ENCODE measurements around the gene PSMG3. TPM values are rescaled to one million over a fixed set of nuclear protein-coding genes. Genes with fewer than 3 reads are reported as not detected.
A peak's percentile ranks its signal among the peaks of the same experiment; 100 is the strongest.

The PSMG3 gene
- total RNA-seq, 1 experiment from 2014 or later = 63.0 TPM

GRCh38 chr7:1554333-1555045 lies 15.3 kb downstream of the PSMG3 start:
- H4K5ac ChIP-seq (ENCODE audit: insufficient read length, low read depth, low read length) = no peak overlapping the region
- no peak for TF ChIP-seq CTCF (conservative IDR thresholded peaks at IDR 0.05)
- no peak overlapping the region for H3K18ac ChIP-seq (ENCODE audit: insufficient read length, low read depth, low read length)
- Mint-ChIP-seq H3K27ac (peak overlapping the region in 1 of 3 experiments; percentile 76; a peak in 1 of 7 replicates), H3K36me3 (ENCODE audit: insufficient read depth in 1 of 3, low read depth in 3 of 3) (no peaks in the 10 kb centered on the region), H3K9me3 (no peaks in the 10 kb centered on the region), H3K4me3 (no peak overlapping the region), H3K4me1 (peaks cover 3 to 18% of the 10 kb centered on the region in 2 experiments), H3K27me3 (ENCODE audit: low read depth) (no peaks in the 10 kb centered on the region; the same call in 1 of the 2 replicates)
- H3K23me2 ChIP-seq (ENCODE audit: insufficient read length, low read depth, low read length, poor library complexity, severe bottlenecking) = no peaks in the 10 kb centered on the region
- H3K9me3 ChIP-seq (ENCODE audit: control insufficient read depth, low read depth, low read length) = no peaks in the 10 kb centered on the region
- no peaks in the 10 kb centered on the region for H3K79me2 ChIP-seq (ENCODE audit: insufficient read depth, low read length)
- H3K4ac ChIP-seq (ENCODE audit: low read depth, low read length) = no peak overlapping the region
- H3K27ac ChIP-seq (ENCODE audit: insufficient read length, low read depth, low read length) = no peak overlapping the region
- no peaks in the 10 kb centered on the region for H3K79me1 ChIP-seq (ENCODE audit: insufficient read depth, low read depth, low read length, poor library complexity, severe bottlenecking)
- no peak overlapping the region for H2BK120ac ChIP-seq (ENCODE audit: low read depth, low read length, poor library complexity, severe bottlenecking)
- no peak overlapping the region for H4K91ac ChIP-seq (ENCODE audit: insufficient read length, low read depth, low read length)
- no peak overlapping the region for H3K23ac ChIP-seq (ENCODE audit: insufficient read length, low read depth, low read length)
- no peaks in the 10 kb centered on the region for H3K27me3 ChIP-seq (ENCODE audit: insufficient read depth, low read length)
- H3K9ac ChIP-seq (ENCODE audit: extremely low read depth, insufficient read length, low read length) = no peak overlapping the region
- no peak overlapping the region for H3T11ph ChIP-seq (ENCODE audit: low read length)
- WGBS (ENCODE audit: extremely low coverage, insufficient read length, low lambda C conversion rate) = no CpG with 5 or more reads among the region's 20 CpGs
- H4K20me1 ChIP-seq (ENCODE audit: control insufficient read depth, insufficient read depth, insufficient read length) = no peaks in the 10 kb centered on the region
- H2AK5ac ChIP-seq (ENCODE audit: insufficient read length, low read length) = no peak overlapping the region
- no peak overlapping the region for H2BK20ac ChIP-seq (ENCODE audit: low read depth, low read length, poor library complexity, severe bottlenecking)
- H2BK5ac ChIP-seq (ENCODE audit: insufficient read length, low read length) = no peak overlapping the region
- H4K8ac ChIP-seq (replicated peaks; ENCODE audit: insufficient read length, low read depth, low read length) = no peak overlapping the region
- H3K14ac ChIP-seq (ENCODE audit: insufficient read depth, low read length) = no peak overlapping the region
- no peak overlapping the region for H2AFZ ChIP-seq (ENCODE audit: low read length)
- no peak overlapping the region for H3K56ac ChIP-seq (ENCODE audit: insufficient read length, low read depth, low read length)
- H2BK12ac ChIP-seq (ENCODE audit: insufficient read length, low read depth, low read length) = no peak overlapping the region
- no peak for DNase-seq
- no peak overlapping the region for H2BK15ac ChIP-seq (ENCODE audit: low read depth, low read length)
- H3K4me1 ChIP-seq (ENCODE audit: insufficient read depth, low read length) = no peaks in the 10 kb centered on the region
- H3K4me2 ChIP-seq (ENCODE audit: insufficient read depth, insufficient read length, low read length) = no peak overlapping the region

Data from H9 (cell line).